HG02798 (cell line): ENCODE measurements around the gene XXYLT1.
"Not testable (repeated sequence)": the region's sequence is repeated elsewhere in the genome, so short reads cannot be mapped to it uniquely, and the experiment has no call there.

Source experiments
- ATAC-seq: cut with Tn5 transposase; IDR thresholded peaks from one replicate; pipeline ENCODE4 v1.9.1; 2021; ENCODE audit warnings: mild to moderate bottlenecking; ENCODE audit not compliant: unreplicated experiment, poor library complexity

The XXYLT1 gene

GRCh38 chr3:195058336-195059005 lies 212.5 kb downstream of the XXYLT1 start:
- ATAC-seq: no peak

DNA sequence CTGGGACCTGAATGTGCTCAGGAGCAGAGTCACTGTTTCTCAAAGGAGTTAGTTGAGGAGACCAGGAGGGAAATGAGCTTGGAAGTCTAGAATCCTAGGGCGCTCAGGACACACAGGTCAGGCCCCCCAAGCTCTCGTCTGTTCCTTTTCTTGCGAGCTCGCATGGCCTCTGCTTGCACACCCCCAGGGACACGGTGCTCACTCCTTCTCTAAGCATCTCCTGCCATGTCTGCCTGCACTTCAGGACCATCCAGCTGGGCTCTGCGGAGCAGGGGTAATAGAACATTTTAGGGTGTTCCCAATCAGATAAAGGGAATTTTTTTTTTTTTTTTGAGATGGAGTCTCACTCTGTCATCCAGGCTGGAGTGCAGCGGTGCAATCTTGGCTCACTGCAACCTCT lies 213.2 kb downstream of the XXYLT1 start:
- ATAC-seq: no peak

DNA sequence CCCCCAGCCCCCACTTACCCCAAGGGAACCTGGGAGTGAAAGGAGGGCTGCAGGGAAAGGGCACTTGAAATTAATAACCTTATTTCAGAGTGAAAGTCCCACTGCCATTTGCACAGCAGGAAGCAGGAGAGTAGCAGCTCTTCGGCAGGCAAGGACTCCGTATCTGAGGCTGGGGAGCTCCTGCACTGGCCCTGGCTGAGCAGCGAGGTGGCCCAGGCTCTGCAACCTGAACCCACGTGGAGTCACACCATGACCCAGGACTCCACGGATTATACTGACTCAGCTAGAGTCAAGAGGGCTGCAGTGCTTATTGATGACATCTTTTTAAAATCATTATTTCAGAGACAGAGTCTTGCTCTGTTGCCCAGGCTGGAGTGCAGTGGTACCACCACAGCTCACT lies 214.5 kb downstream of the XXYLT1 start:
- no peak for ATAC-seq

DNA sequence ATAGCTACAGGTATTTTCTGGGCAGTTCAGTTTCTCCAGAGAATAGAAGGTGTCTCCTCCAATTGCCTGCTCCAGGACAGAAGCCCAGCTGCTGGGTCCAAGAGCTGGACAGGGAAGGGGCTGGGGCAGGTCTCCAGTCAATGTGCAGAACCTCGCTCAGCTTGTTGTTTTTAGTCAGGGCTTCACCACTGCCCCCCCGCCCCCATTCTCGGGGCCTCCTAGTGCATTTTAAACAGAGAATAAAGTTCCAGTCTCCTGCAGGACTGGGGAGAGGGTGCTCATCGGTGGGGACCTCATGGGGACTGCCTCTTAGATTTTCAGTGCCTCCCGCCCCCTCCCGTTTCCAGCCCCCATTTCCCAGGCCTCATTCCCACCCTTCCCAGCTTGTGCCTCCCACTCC lies 216.6 kb downstream of the XXYLT1 start:
- ATAC-seq: no peak

GRCh38 chr3:195052939-195053338 lies 218.0 kb downstream of the XXYLT1 start:
- no peak for ATAC-seq

DNA sequence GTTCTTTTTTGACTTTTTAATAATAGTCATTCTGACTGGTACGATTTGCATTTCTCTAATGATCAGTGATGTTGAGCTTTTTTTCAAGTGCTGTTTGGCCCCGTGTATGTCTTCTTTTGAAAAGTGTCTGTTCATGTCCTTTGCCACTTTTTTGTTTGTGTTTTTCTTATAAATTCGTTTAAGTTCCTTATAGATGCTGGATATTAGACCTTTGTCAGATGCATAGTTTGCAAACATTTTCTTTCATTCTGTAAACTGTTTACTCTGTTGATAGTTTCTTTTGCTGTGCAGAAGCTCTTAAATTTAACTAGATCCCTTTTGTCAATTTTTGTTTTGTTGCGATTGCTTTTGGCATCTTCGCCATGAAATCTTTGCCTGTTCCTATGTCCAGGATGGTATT lies 220.7 kb downstream of the XXYLT1 start:
- ATAC-seq: not testable (repeated sequence)

GRCh38 chr3:195048059-195048905 lies 222.7 kb downstream of the XXYLT1 start:
- no peak for ATAC-seq

- no peak for ATAC-seq
Observed at GRCh38 chr3:195047536-195047935, 223.4 kb downstream of the XXYLT1 start.

GRCh38 chr3:195046441-195046840 lies 224.5 kb downstream of the XXYLT1 start:
- ATAC-seq: no peak

- ATAC-seq: no peak
Observed at GRCh38 chr3:195045481-195046210, 225.3 kb downstream of the XXYLT1 start.

GRCh38 chr3:195044411-195044810 lies 226.5 kb downstream of the XXYLT1 start:
- ATAC-seq: no peak

- ATAC-seq: no peak
Observed at GRCh38 chr3:195043607-195044339, 227.2 kb downstream of the XXYLT1 start.

DNA sequence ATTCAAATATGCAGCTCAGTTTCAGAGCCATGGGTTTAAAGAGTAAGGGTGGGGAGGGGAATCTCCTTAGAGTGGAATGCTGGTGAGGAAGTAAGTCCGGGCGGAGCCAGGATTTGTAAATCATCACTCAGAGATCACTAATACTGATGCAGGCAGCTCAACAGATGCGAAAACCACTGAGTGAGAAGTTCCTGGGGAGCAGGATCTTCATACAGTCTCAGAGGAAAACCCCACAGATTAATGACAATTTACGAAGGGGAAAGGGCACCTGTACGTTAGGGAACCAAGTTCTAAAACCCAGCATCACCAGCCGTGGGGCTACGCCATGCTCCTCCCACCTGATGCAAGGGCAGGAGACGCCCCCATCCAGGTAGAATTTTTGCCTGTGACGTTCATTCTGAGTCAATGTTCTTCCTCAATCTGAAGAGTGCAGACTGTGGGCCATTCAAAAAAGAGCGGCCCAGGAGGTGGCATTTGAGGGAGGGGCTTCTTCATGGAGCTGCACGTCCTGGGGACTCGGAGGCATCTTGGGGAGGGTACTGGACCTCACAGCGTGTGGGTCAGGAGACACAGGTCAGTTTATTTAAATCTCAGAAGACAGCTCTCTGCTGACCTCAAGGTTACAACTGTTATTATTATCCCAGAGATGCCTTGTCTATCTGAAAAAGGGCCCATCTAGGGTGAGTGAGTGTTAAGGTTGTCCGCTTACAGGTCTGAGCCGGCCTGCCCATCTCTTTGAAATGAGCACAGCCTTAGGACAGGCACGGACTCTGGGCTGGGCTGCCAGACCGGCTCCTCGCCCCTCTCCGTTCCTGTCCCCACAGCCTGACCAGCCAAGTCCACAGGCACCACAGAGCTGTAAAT lies 228.0 kb downstream of the XXYLT1 start:
- no peak for ATAC-seq

DNA sequence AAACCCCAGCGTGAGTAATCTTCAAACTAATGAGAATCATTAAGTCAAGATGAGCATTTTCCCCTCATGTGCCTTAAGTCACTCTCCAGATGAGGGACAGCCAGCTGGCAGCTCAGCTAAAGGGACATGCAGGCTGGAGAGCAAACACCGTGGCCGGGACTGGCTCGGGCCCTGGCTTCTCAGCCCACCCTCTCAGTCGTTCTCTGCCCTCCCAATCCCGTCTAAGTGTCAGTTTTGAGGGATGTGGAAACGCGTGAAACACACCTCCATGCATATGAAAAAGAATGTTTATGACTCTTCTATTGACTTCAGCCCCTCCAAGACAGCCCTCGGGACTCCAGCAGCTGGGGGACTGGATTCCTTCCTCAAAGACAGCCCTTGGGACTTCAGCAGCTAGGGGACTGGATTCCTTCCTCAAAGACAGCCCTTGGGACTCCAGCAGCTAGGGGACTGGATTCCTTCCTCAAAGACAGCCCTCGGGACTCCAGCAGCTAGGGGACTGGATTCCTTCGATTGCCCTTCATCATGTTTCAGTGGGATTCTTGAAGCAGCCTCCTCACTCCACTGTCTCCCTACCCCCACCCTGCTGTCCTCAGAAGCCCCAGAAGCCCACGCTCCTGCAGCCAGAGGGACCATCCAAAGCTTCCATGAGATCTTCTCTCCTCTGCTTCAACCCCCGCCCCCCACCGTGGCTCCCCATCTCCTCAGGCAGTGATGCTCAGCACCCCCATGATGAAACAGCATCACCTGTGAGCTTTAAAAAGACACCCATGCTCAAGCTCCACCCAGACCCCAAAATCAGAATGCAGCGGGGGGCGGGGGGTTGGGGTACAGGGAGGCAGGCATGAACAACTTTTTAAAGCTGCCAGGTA lies 228.9 kb downstream of the XXYLT1 start:
- no peak for ATAC-seq

DNA sequence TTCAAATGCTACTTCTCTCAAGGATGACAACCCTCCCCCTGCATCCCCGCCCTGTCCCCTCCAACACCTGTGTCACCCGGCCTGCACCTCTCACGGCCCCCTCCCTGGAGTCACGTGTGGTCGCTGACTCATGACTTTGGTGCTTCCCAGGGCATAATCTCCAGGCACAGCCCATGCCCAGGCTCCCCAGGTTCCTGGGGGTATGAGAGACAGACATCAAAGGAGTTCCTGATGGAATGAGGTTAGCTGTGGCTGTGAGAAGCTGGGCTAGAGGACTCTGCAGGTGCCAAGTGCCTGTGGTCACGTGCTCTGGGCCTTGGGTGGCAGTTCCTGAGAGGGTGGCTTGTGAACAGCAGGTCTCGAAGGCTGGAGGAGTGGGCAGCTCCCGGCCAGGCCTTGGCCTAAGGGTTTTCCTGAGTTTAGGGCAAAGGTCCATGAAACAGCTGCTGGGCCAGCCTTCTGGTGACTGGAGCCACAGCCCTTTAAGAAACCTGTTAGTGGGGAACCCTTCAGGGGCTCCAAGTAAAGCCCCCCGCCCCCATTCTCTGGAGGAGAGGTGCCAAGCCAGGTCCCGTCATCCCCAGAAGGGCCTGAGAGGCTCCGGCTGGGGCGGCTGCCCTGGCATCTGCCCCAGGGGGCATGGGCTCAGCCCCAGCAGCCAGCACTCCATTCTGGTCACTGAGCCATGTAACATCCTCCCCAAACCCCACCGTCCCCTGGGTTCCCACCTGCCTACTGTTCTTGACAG lies 230.0 kb downstream of the XXYLT1 start:
- ATAC-seq: no peak

DNA sequence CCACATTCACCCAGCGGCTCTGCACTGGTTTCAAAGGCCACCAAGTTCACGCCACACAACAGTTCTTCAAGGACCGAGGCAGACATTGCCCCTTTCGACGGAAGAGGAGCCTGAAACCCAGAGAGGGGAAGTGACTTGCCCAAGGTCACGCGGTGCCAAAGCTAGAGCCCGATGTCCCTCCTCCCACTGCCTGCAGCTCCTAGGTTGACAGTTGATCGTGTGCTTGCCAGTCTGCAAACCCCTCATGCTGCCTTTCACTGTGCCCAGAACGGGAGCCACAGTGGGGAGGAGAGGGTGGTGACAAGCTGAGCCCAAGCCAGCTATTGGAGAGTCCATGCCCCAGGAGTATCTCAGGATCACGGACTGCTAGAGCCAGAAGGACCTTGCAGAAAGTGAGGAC lies 230.9 kb downstream of the XXYLT1 start:
- no peak for ATAC-seq

DNA sequence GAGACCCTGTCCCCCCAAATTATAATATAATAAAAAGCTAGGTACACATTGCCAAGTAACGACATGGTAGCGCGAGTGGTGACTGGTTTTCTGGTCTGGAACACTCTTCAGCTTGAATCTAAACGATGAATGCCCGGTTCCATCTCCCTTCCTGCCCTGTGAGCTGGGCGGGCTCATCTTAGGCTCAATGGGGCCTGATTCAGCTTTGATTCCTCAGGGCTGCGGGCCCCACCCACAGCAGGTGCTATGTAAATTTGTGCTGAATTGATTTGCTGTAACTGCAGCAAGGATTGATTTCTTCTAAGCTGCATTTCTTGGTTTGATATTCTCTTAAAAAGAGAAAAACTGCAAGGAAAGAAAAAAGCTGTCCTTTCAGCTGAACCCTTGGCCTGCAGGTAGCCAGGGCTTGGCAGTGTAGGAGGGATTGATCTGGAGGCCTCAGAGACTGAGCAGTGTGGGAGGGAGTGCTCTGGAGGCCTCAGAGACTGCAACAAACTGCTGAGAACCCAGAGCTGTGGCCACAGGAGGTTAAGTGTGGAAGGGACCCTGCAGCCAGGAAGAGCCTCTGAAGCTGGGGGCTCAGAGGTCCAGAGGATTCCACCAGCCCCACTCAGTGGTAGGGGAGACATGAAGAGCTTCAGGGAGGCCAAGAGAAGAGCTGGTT lies 231.6 kb downstream of the XXYLT1 start:
- ATAC-seq: no peak
